ENCODE results near the gene NXN. TPM values are rescaled to one million over a fixed set of nuclear protein-coding genes. Genes with fewer than 3 reads are reported as not detected.

Gene NXN
- total and polyA plus RNA-seq, 2 donors (not counting 1 experiment from before 2014, with no cell fraction given): 0.04 to 0.17 TPM

DNA sequence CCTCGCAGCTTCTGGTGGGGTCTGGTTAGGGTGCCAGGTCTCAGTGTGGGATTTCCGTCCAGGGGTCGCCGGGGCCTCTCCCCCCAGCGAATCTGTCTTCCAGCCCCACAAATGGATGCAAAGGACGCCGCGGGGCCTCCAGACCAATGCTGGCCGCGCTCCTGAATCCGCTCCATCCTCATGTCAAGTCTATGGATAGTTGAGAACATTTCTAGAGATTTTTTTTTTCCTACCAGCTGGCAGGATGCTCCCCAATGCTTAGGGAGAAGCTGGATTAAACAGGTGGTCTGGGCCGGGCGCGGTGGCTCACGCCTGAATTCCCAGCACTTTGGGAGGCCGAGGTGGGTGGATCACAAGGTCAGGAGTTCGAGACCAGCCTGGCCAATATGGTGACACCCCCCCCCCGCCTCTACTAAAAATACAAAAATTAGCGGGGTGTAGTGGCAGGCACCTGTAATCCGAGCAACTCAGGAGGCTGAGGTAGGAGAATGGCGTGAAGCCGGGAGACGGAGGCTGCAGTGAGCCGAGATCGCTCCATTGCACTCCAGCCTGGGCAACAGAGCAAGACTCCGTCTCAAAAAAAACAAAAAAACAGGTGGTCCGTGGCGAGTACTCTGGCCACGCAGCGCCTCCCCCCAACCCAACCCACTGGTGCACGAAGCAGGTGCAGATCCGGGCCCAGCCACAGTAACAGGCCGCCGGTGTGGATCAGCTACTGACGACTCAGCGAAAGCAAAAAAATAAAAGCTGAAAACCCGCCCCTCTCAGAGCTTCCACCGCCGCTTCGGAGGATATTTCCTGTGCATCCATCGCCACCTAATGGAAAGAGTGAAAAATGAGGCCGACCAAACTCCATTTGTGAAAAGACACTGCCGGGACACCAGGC, 1.1 kb upstream of the NXN start:
- no peaks in the 10 kb centered on the region for H3K36me3 ChIP-seq (replicated peaks in 1 of 2; ENCODE audit: control extremely low read depth in 1 of 2, control insufficient read depth in 1 of 2, extremely low read depth in 1 of 2, insufficient read depth in 2 of 2, low read length in 1 of 2)

More for the DNA sequence above, 1.1 kb upstream of the NXN start:
- peak overlapping the region; percentile 67 for H3K9ac ChIP-seq (ENCODE audit: low read length)
- H3K27me3 ChIP-seq (replicated peaks in 1 of 4; ENCODE audit: control extremely low read depth in 1 of 4, control insufficient read depth in 3 of 4, insufficient read depth in 4 of 4, low read length in 3 of 4): peaks cover 0 to 26% (median 22%) of the 10 kb centered on the region in 4 experiments
- peak overlapping the region; percentile 87 for H3K4me3 Mint-ChIP-seq
- peak; percentile 57 for ATAC-seq (ENCODE audit: low read depth)
- DNase-seq: peak; percentile 92
- ChIA-PET POLR2A (interaction anchor here (0.7 to 2.7 kb wide), 3 partner anchors 16 to 884 kb away, joined by 3 to 23 read pairs (median 4); partner anchors contain the start of gene TIMM22), CTCF (interaction anchor here (0.7 to 2.9 kb wide), 24 partner anchors 8 to 594 kb away, joined by 3 to 36 read pairs (median 4); partner anchors contain the start of genes GLOD4, MRM3, TIMM22 and VPS53)
- peak overlapping the region; percentile 8 to 67 (median 62) for H3K4me3 ChIP-seq (ENCODE audit: control extremely low read depth in 1 of 5, extremely low read depth in 1 of 5, insufficient read depth in 1 of 5, low read depth in 2 of 5, low read length in 4 of 5)
- H3K9me3 Mint-ChIP-seq (ENCODE audit: insufficient read depth): no peaks in the 10 kb centered on the region
- H3K9me3 ChIP-seq (ENCODE audit: control extremely low read depth in 1 of 3, control insufficient read depth in 2 of 3, insufficient read depth in 1 of 3, low read length in 2 of 3): peaks cover 0 to 7% (median 0%) of the 10 kb centered on the region in 3 donors
- peak overlapping the region; percentile 81 for H2AFZ ChIP-seq (ENCODE audit: insufficient read depth, low read depth, low read length, poor library complexity, severe bottlenecking)
- H3K27me3 Mint-ChIP-seq: peaks cover 20% of the 10 kb centered on the region
- TF ChIP-seq EZH2 (IDR thresholded peaks at IDR 0.05; ENCODE audit: borderline replicate concordance, insufficient read depth, low read depth, low read length, poor library complexity, severe bottlenecking): no peak
- TF ChIP-seq, protein P1, sequence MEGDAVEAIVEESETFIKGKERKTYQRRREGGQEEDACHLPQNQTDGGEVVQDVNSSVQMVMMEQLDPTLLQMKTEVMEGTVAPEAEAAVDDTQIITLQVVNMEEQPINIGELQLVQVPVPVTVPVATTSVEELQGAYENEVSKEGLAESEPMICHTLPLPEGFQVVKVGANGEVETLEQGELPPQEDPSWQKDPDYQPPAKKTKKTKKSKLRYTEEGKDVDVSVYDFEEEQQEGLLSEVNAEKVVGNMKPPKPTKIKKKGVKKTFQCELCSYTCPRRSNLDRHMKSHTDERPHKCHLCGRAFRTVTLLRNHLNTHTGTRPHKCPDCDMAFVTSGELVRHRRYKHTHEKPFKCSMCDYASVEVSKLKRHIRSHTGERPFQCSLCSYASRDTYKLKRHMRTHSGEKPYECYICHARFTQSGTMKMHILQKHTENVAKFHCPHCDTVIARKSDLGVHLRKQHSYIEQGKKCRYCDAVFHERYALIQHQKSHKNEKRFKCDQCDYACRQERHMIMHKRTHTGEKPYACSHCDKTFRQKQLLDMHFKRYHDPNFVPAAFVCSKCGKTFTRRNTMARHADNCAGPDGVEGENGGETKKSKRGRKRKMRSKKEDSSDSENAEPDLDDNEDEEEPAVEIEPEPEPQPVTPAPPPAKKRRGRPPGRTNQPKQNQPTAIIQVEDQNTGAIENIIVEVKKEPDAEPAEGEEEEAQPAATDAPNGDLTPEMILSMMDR (IDR thresholded peaks at IDR 0.05): peak; percentile 69
- H3K4me1 ChIP-seq (ENCODE audit: control insufficient read depth in 2 of 2, insufficient read depth in 2 of 2, low read length in 2 of 2): peaks cover 23 to 28% of the 10 kb centered on the region in 2 donors
- H3K27ac Mint-ChIP-seq: peak overlapping the region; percentile 82
- no peaks in the 10 kb centered on the region for H4K20me1 ChIP-seq (ENCODE audit: control insufficient read depth, insufficient read depth, low read length, poor library complexity, severe bottlenecking)
- H3K4me2 ChIP-seq (replicated peaks; ENCODE audit: low read depth, low read length, poor library complexity, severe bottlenecking): peak overlapping the region; percentile 91
- no peaks in the 10 kb centered on the region for H3K79me2 ChIP-seq (ENCODE audit: control insufficient read depth, insufficient read depth, low read length)
- peaks cover 21% of the 10 kb centered on the region for H3K4me1 Mint-ChIP-seq
- intact Hi-C loops (cut with micrococcal nuclease): loop anchor here (1.0 to 5.0 kb wide), 4 partner anchors 16 to 228 kb away; partner anchors contain the start of genes GEMIN4, GLOD4 and MRM3
- peak overlapping the region in 1 of 2 donors; percentile 54 for H3K27ac ChIP-seq (ENCODE audit: low read length in 2 of 2)
- WGBS (ENCODE audit: insufficient coverage): 19% methylated on average over 31 of the region's 43 CpGs

All from B cell (primary cell).